Tibial artery (tissue), 4 donors: ENCODE measurements around the gene EHBP1L1.
A peak's percentile ranks its signal among the peaks of the same experiment; 100 is the strongest.

ENCODE experiments used
- DNase-seq, 2 donors: peaks; one replicate each; pipeline ENCODE4 v3.0.0-alpha.2; 2019
- H3K27ac ChIP-seq, 2 donors: fragments of 200-600 bp; sonication (generic) in 1 of 2; 1 replicate in 1 of 2; 2 replicates in 1 of 2; pipeline ENCODE4 v1.5.1; 2018 to 2019; ENCODE audit warnings: mild to moderate bottlenecking in 1 of 2
- H3K27me3 ChIP-seq, 2 donors: fragments of 200-600 bp; sonication (generic) in 1 of 2; one replicate each; pipeline versions ENCODE4 v1.5.1 to v1.6.0; 2016 to 2019
- H3K36me3 ChIP-seq, 3 donors: fragments of 200-600 bp; sonication (generic) in 2 of 3; one replicate each; pipeline ENCODE4 v1.5.1; 2016 to 2019; ENCODE audit warnings: mild to moderate bottlenecking in 2 of 3
- H3K4me1 ChIP-seq, 4 donors: fragments of 200-600 bp; sonication (generic) in 2 of 4; 1 replicate in 3 of 4; 2 replicates in 1 of 4; pipeline ENCODE4 v1.5.1; 2016 to 2019
- H3K4me3 ChIP-seq, 2 donors: fragments of 200-600 bp; sonication (generic) in 1 of 2; 1 replicate in 1 of 2; 2 replicates in 1 of 2; pipeline ENCODE4 v1.5.1; 2018 to 2019; ENCODE audit warnings: mild to moderate bottlenecking in 2 of 2
- H3K9me3 ChIP-seq, 3 donors: fragments of 200-600 bp; sonication (generic) in 1 of 3; one replicate each; pipeline ENCODE4 v1.5.1; 2016 to 2019
- CTCF ChIP-seq, 2 experiments: fragments of 200-600 bp in 1 of 2; fragments of 450-650 bp in 1 of 2; IDR thresholded peaks; one replicate each; pipeline ENCODE4 v1.5.1; 2017 to 2019; ENCODE audit warnings: antibody characterized with exemption in 2 of 2, mild to moderate bottlenecking in 1 of 2, moderate library complexity in 1 of 2
- intact Hi-C: fragments of 100-400 bp; cut with DNase I; formaldehyde crosslinking; loops from one replicate; pipeline ENCODE4 v1.15.0; 2023; ENCODE audit warnings: low total_unique reads

Gene EHBP1L1

GRCh38 chr11:65584723-65585171 is 8.9 kb downstream of the EHBP1L1 start:
- H3K4me3 ChIP-seq, result no peak overlapping the region
- H3K4me1 ChIP-seq, result peaks cover 0 to 40% (median 36%) of the 10 kb centered on the region in 4 donors
- no peak for TF ChIP-seq CTCF (IDR thresholded peaks at IDR 0.05)
- no peaks in the 10 kb centered on the region for H3K27me3 ChIP-seq
- DNase-seq, result no peak
- no peaks in the 10 kb centered on the region for H3K9me3 ChIP-seq
- peaks cover 55 to 78% (median 65%) of the 10 kb centered on the region in 3 donors for H3K36me3 ChIP-seq
- H3K27ac ChIP-seq, result peak overlapping the region; percentile 11 to 31
- intact Hi-C loops, result loop anchor here (5.0 kb wide), 1 partner anchor 42 kb away; no protein-coding TSS in a partner anchor

- no peak overlapping the region for H3K4me3 ChIP-seq
- no peak for TF ChIP-seq CTCF (IDR thresholded peaks at IDR 0.05)
- no peaks in the 10 kb centered on the region for H3K27me3 ChIP-seq
- H3K9me3 ChIP-seq, result no peaks in the 10 kb centered on the region
- intact Hi-C loops, result loop anchor here (5.0 kb wide), 1 partner anchor 43 kb away; no protein-coding TSS in a partner anchor
- H3K36me3 ChIP-seq, result peaks cover 55 to 78% (median 65%) of the 10 kb centered on the region in 3 donors
- peaks cover 0 to 40% (median 35%) of the 10 kb centered on the region in 4 donors for H3K4me1 ChIP-seq
- DNase-seq, result no peak
- H3K27ac ChIP-seq, result peak overlapping the region; percentile 68 to 74
These were observed 9.8 kb downstream of the EHBP1L1 start for GRCh38 chr11:65585396-65586246.

GRCh38 chr11:65586247-65586630 is 10.4 kb downstream of the EHBP1L1 start:
- Histone ChIP-seq H3K4me1 (peaks cover 0 to 40% (median 35%) of the 10 kb centered on the region in 4 donors), H3K27ac (peak overlapping the region; percentile 68 to 74), H3K36me3 (peaks cover 55 to 78% (median 65%) of the 10 kb centered on the region in 3 donors), H3K27me3 (no peaks in the 10 kb centered on the region), H3K9me3 (no peaks in the 10 kb centered on the region), H3K4me3 (peak overlapping the region in 1 of 2 donors; percentile 15)
- no peak for DNase-seq
- TF ChIP-seq CTCF (IDR thresholded peaks at IDR 0.05), result no peak
- intact Hi-C loops, result loop anchor here (5.0 kb wide), 1 partner anchor 44 kb away; no protein-coding TSS in a partner anchor

- Histone ChIP-seq H3K4me1 (peaks cover 0 to 40% (median 35%) of the 10 kb centered on the region in 4 donors), H3K4me3 (peak overlapping the region in 1 of 2 donors; percentile 15), H3K27ac (peak overlapping the region; percentile 68 to 74), H3K36me3 (peaks cover 55 to 78% (median 65%) of the 10 kb centered on the region in 3 donors), H3K27me3 (no peaks in the 10 kb centered on the region), H3K9me3 (no peaks in the 10 kb centered on the region)
- TF ChIP-seq CTCF (IDR thresholded peaks at IDR 0.05), result no peak
- intact Hi-C loops, result loop anchor here (5.0 kb wide), 1 partner anchor 44 kb away; no protein-coding TSS in a partner anchor
- no peak for DNase-seq
These were observed 10.8 kb downstream of the EHBP1L1 start for GRCh38 chr11:65586676-65587075.

- peak; percentile 60 to 87 for DNase-seq
- Histone ChIP-seq H3K27me3 (no peaks in the 10 kb centered on the region), H3K27ac (peak overlapping the region; percentile 68 to 74), H3K4me3 (no peak overlapping the region), H3K4me1 (peaks cover 0 to 47% (median 40%) of the 10 kb centered on the region in 4 donors), H3K36me3 (peaks cover 53 to 80% (median 69%) of the 10 kb centered on the region in 3 donors), H3K9me3 (no peaks in the 10 kb centered on the region)
- TF ChIP-seq CTCF (IDR thresholded peaks at IDR 0.05), result peak; percentile 21 to 44
- intact Hi-C loops, result loop anchor here (5.0 kb wide), 1 partner anchor 46 kb away; no protein-coding TSS in a partner anchor
These were observed 12.6 kb downstream of the EHBP1L1 start for GRCh38 chr11:65588199-65589054.
